Muscle of arm (tissue), 12 donors: ENCODE data around the gene ST3GAL2. TPM values are rescaled to one million over a fixed set of nuclear protein-coding genes. Genes with fewer than 3 reads are reported as not detected.
"Not testable (repeated sequence)": the region's sequence is repeated elsewhere in the genome, so short reads cannot be mapped to it uniquely, and the experiment has no call there.

Experiments
- DNase-seq: peaks from one replicate; pipeline ENCODE4 v3.0.0-alpha.2; 2013
- polyA plus RNA-seq, 12 donors: library from polyadenylated mRNA; unstranded; fragments of 120-200 nt; gene quantifications; one replicate each; pipeline ENCODE4 v1.2.1, GENCODE V29; 2013; ENCODE audit not compliant: insufficient read length in 12 of 12

ST3GAL2 gene
- polyA plus RNA-seq, 12 donors: 22.6 to 40.6 (median 26.5) TPM; not detected in 1

DNA sequence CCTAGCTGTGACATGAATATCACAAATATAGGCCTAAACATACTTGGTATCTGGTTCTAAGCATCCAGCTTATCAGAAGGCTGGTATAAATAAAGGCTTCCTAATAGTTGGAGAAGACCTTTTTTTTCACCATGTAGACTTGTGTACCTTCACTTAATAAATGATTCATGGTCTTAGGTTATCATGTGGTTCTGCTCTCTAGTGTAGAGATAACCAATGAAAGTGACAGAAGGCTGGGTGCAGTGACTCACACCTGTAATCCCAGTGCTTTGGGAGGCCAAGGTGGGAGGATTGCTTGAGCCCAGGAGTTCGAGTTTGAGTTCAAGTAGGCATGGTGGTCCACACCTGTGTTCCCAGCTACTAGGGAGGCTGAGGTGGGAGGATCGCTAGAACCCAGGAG, 89.1 kb downstream of the ST3GAL2 start:
- DNase-seq: no peak

GRCh38 chr16:70348991-70349390, 89.9 kb downstream of the ST3GAL2 start:
- peak; percentile 43 for DNase-seq

DNA sequence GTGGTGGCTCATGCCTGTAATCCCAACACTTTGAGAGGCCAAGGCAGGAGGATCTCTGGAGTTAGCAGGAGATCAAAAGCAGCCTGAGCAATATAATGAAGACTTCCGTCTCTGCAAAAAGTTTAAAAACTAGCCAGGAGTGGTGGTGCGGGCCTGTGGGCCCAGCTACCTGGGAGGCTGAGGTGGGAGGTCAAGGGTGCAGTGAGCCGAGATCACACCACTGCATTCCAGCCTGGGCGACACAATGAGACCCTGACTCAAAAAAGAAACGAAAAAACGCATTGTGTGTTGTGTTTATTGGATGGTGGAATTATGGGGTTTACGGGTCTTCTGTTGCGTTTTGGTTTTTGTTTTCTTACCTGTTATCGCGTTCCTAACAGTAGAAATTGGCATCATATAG, 93.1 kb downstream of the ST3GAL2 start:
- DNase-seq: no peak

GRCh38 chr16:70342016-70342415, 96.9 kb downstream of the ST3GAL2 start:
- DNase-seq: no peak

DNA sequence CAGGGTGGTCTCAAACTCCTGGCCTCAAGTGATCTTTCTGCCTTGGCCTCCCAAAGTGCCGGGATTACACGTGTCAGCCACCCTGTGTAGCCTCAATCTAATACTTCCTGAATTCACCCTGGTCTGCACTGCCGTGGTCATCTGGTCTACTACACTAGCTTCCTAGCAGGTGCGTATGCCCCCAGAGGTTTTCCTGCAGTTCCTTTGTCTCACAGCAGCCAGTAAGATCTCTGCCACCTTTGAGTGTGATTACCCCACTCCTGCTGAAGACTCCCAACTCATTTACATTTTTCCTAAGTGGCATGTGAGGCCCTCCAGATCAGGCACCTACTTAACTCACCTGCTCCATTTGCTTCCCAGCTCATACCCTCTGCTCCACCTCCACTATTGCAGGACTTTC, 97.3 kb downstream of the ST3GAL2 start:
- DNase-seq: no peak

GRCh38 chr16:70337814-70338213, 101.1 kb downstream of the ST3GAL2 start:
- no peak for DNase-seq

- not testable (repeated sequence) for DNase-seq
These were observed 106.2 kb downstream of the ST3GAL2 start for GRCh38 chr16:70332728-70333127.

- no peak for DNase-seq
These were observed 107.1 kb downstream of the ST3GAL2 start for GRCh38 chr16:70331588-70332358.

GRCh38 chr16:70331091-70331490, 107.8 kb downstream of the ST3GAL2 start:
- no peak for DNase-seq

Other genes starting within 250 kb of the ST3GAL2 start
- gene EXOSC6, start 187.2 kb downstream of the ST3GAL2 start, polyA plus RNA-seq: 10 to 100 TPM in 11 of 12 donors, 1 to 10 TPM in 1; 9.8 to 81.1 (median 12.9) TPM
- 10 to 100 TPM in 11 of 12 donors, not detected in 1; 39.4 to 61.8 (median 57.4) TPM for gene AARS1, start 149.6 kb downstream of the ST3GAL2 start, polyA plus RNA-seq
- 10 to 100 TPM in 11 of 12 donors, not detected in 1; 18.3 to 31.4 (median 23.2) TPM for gene DDX19B, start 139.9 kb downstream of the ST3GAL2 start, polyA plus RNA-seq
- 10 to 100 TPM in 11 of 12 donors, not detected in 1; 22.2 to 49.0 (median 39.4) TPM for gene DDX19A, start 92.2 kb downstream of the ST3GAL2 start, polyA plus RNA-seq
- gene FCSK, start 15.5 kb upstream of the ST3GAL2 start, polyA plus RNA-seq: 10 to 100 TPM in 2 of 12 donors, 1 to 10 TPM in 9, not detected in 1; 4.4 to 12.5 (median 7.5) TPM
- gene COG4, start 84.5 kb upstream of the ST3GAL2 start, polyA plus RNA-seq: 10 to 100 TPM in 11 of 12 donors, not detected in 1; 32.4 to 46.9 (median 40.4) TPM
- gene SF3B3, start 84.7 kb upstream of the ST3GAL2 start, polyA plus RNA-seq: 100 to 1,000 TPM in 11 of 12 donors, not detected in 1; 176 to 270 (median 220) TPM
- 10 to 100 TPM in 1 of 12 donors, 1 to 10 TPM in 9, not detected in 2; 4.0 to 10.1 (median 5.2) TPM for gene IL34, start 207.5 kb upstream of the ST3GAL2 start, polyA plus RNA-seq
- 100 to 1,000 TPM in 8 of 12 donors, 10 to 100 TPM in 4; 80.7 to 148 (median 107) TPM for gene MTSS2, start 247.0 kb upstream of the ST3GAL2 start, polyA plus RNA-seq